Panc1 (cell line): ENCODE data around the gene SUV39H1. TPM values are rescaled to one million over a fixed set of nuclear protein-coding genes. Genes with fewer than 3 reads are reported as not detected.

ENCODE experiments used
- ATAC-seq: fragments of 200-7000 bp; cut with Tn5 transposase; 2 replicates; pipeline ENCODE4 v1.9.1; 2020; ENCODE audit warnings: mild to moderate bottlenecking, moderate library complexity
- BruUV-seq: library from RNA; stranded (reverse); fragments of 400-500 nt; replicated peaks from 2 replicates; lab custom pipeline; 2021; lab: Mats Ljungman, UMichigan
- CTCF ChIA-PET: fragments of 300-600 bp; sonication (Branson Sonifier 250); formaldehyde crosslinking; loops from one replicate; lab custom pipeline; 2022; ENCODE audit warnings: antibody characterized with exemption; lab: Charles Lee
- POLR2A ChIA-PET: fragments of 300-600 bp; sonication (Branson Sonifier 250); formaldehyde crosslinking; loops from one replicate; lab custom pipeline; 2022; ENCODE audit warnings: antibody characterized with exemption; lab: Charles Lee
- DNase-seq: peaks from one replicate; pipeline ENCODE4 v3.0.0-alpha.2; 2010; ENCODE audit warnings: low read depth, low spot score
- H3K27ac ChIP-seq: 2 replicates; pipeline ENCODE4 v1.5.1; 2011; ENCODE audit warnings: mild to moderate bottlenecking, low read length, inconsistent platforms
- H3K27me3 ChIP-seq: fragments of 200-500 bp; sonication (Bioruptor generic); 2 replicates; pipeline ENCODE4 v1.6.0; 2014; ENCODE audit warnings: low read length, inconsistent platforms; ENCODE audit not compliant: control insufficient read depth, insufficient read depth
- H3K36me3 ChIP-seq: fragments of 200-500 bp; sonication (Bioruptor generic); 2 replicates; pipeline ENCODE4 v1.5.1; 2014; ENCODE audit warnings: inconsistent platforms, mild to moderate bottlenecking, low read length, moderate library complexity; ENCODE audit not compliant: control insufficient read depth, insufficient read depth
- H3K4me1 ChIP-seq: 2 replicates; pipeline ENCODE4 v1.5.1; 2011; ENCODE audit warnings: inconsistent platforms, mild to moderate bottlenecking, low read length, moderate library complexity; ENCODE audit not compliant: control insufficient read depth, insufficient read depth
- H3K4me3 ChIP-seq, 2 experiments: 2 replicates each; pipeline ENCODE4 v1.5.1; 2011 to 2012; ENCODE audit warnings: low read depth in 2 of 2, low read length in 2 of 2, mild to moderate bottlenecking in 2 of 2, inconsistent platforms in 1 of 2, moderate library complexity in 1 of 2
- H3K9me3 ChIP-seq: fragments of 200-500 bp; sonication (Bioruptor generic); 2 replicates; pipeline ENCODE4 v1.5.1; 2014; ENCODE audit warnings: low read depth, mild to moderate bottlenecking, inconsistent platforms, low read length, moderate library complexity; ENCODE audit not compliant: control insufficient read depth, insufficient read depth
- CTCF ChIP-seq: fragments of 450-650 bp; IDR thresholded peaks from 2 replicates; pipeline ENCODE4 v1.5.1; 2017; ENCODE audit warnings: mild to moderate bottlenecking
- POLR2AphosphoS5 ChIP-seq: IDR thresholded peaks from 2 replicates; pipeline ENCODE4 v1.6.1; 2012; ENCODE audit warnings: mild to moderate bottlenecking, low read depth, low read length, moderate library complexity
- REST ChIP-seq, 2 experiments: IDR thresholded peaks; 2 replicates each; pipeline ENCODE4 v1.6.1; 2011 to 2012; ENCODE audit warnings: low read depth in 2 of 2, control low read depth in 1 of 2, low read length in 1 of 2, mild to moderate bottlenecking in 1 of 2, moderate library complexity in 1 of 2; ENCODE audit not compliant: insufficient read depth in 1 of 2
- SIN3A ChIP-seq: IDR thresholded peaks from 2 replicates; pipeline ENCODE4 v1.6.1; 2012; ENCODE audit warnings: low read depth, mild to moderate bottlenecking, low read length, moderate library complexity, borderline replicate concordance; ENCODE audit not compliant: insufficient read depth
- TCF7L2 ChIP-seq: IDR thresholded peaks from 2 replicates; pipeline ENCODE4 v1.6.1; 2011; ENCODE audit warnings: mild to moderate bottlenecking, low read depth, low read length, inconsistent platforms
- in situ Hi-C: cut with HindIII; loops from 2 replicates; pipeline ENCODE4 v1.10.0; 2016; ENCODE audit warnings: low sequenced_read_pairs, low pct_unique_long_range_greater_than_20kb
- intact Hi-C: fragments of 100-400 bp; cut with micrococcal nuclease; formaldehyde crosslinking; loops from one replicate; pipeline ENCODE4 v1.10.0; 2022; ENCODE audit not compliant: unreplicated experiment
- total RNA-seq: library from RNA; stranded (reverse); gene quantifications from one replicate; pipeline ENCODE4 v1.2.1, GENCODE V29; 2021; ENCODE audit not compliant: unreplicated experiment

The SUV39H1 gene
- total RNA-seq, 1 experiment from 2014 or later, result 25.6 TPM

GRCh38 chrX:48736303-48736702 lies 39.8 kb downstream of the SUV39H1 start:
- intact Hi-C loops (no loop called here), in situ Hi-C loops (no loop called here)
- BruUV-seq, result TSS peak; percentile 81
- ATAC-seq, result no peak
- no peaks in the 10 kb centered on the region for H3K9me3 ChIP-seq
- ChIA-PET CTCF (no interaction called here), POLR2A (no interaction called here)
- no peaks in the 10 kb centered on the region for H3K27me3 ChIP-seq
- TF ChIP-seq POLR2AphosphoS5 (no peak), TCF7L2 (no peak), SIN3A (no peak), REST (IDR thresholded peaks at IDR 0.05; ENCODE audit: insufficient read depth in 1 of 2, low read depth in 2 of 2, low read length in 1 of 2) (no peak), CTCF (no peak)
- no peak for DNase-seq
- H3K27ac ChIP-seq, result peak overlapping the region; percentile 95
- peaks cover 4% of the 10 kb centered on the region for H3K4me1 ChIP-seq
- no peaks in the 10 kb centered on the region for H3K36me3 ChIP-seq
- peak overlapping the region; percentile 58 to 74 for H3K4me3 ChIP-seq

- Histone ChIP-seq H3K9me3 (no peaks in the 10 kb centered on the region), H3K36me3 (no peaks in the 10 kb centered on the region), H3K27ac (peak overlapping the region; percentile 95), H3K27me3 (no peaks in the 10 kb centered on the region), H3K4me3 (peak overlapping the region; percentile 58 to 74), H3K4me1 (peaks cover 4% of the 10 kb centered on the region)
- intact Hi-C loops, result no loop called here
- CTCF ChIA-PET, result no interaction called here
- BruUV-seq, result no TSS peak
- ATAC-seq, result no peak
- no peak for DNase-seq
- TF ChIP-seq POLR2AphosphoS5 (no peak), SIN3A (no peak), REST (IDR thresholded peaks at IDR 0.05; ENCODE audit: insufficient read depth in 1 of 2, low read depth in 2 of 2, low read length in 1 of 2) (no peak), TCF7L2 (no peak), CTCF (no peak)
- POLR2A ChIA-PET, result interaction anchor here (0.6 kb wide), 1 partner anchor 62 kb away, joined by 3 read pairs; no protein-coding TSS in a partner anchor
- in situ Hi-C loops, result no loop called here
Observed at GRCh38 chrX:48736878-48737212, 40.3 kb downstream of the SUV39H1 start.
